ENCODE data around the gene GFM1. TPM values are rescaled to one million over a fixed set of nuclear protein-coding genes. Genes with fewer than 3 reads are reported as not detected.

GFM1 gene
- total and polyA plus RNA-seq, 9 donors: 13.5 to 40.0 (median 29.7) TPM

- peak within 1 kb of the TSS; percentile 18 to 64 for H3K27ac ChIP-seq
- peak within 1 kb of the TSS; percentile 58 for H3K4me3 ChIP-seq
- intact Hi-C loops (cut with DNase I): loop anchor here in 1 of 4 donors (10.0 kb wide), 1 partner anchor 52 kb away; no protein-coding TSS in a partner anchor
- H3K9me3 ChIP-seq: no peaks in the 10 kb centered on the region
- no peaks in the 10 kb centered on the region for H3K4me1 ChIP-seq (ENCODE audit: insufficient read depth)
- DNase-seq: peak; percentile 81 to 85 (median 83)
- no peaks in the 10 kb centered on the region for H3K36me3 ChIP-seq
- H3K27me3 ChIP-seq: no peaks in the 10 kb centered on the region
- 9 to 10% (median 9%) methylated on average over 30 of the region's 30 CpGs for whole genome bisulfite sequencing, 3 donors
- TF ChIP-seq CTCF (IDR thresholded peaks at IDR 0.05) (peak; percentile 57 to 69 (median 68)), EP300 (IDR thresholded peaks at IDR 0.05) (no peak)
Measured at GRCh38 chr3:158672215-158673176, 28.2 kb downstream of the GFM1 start, which contains the start of gene LXN. TSS of gene LXN (minus strand) at chr3:158672648. CDS start at chr3:158672478, 170 bp downstream.

DNA sequence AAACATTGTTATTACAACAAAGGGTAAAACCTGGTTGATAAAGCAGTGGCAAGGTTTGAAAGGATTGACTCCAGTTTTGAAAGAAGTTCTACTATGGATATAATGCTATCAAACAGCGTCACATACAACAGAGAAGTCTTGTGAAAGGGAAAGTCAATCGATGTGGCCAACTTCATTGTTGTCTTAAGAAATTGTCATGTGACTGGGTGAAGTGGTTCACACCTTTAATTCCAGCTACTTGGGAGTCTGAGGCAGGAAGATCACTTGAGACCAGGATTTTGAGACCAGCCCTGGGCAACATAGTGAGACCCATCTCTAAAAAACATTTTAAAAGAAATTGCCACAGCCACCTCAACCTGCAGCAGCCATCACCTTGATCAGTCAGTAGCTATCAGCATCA, 34.4 kb downstream of the GFM1 start:
- no peak for TF ChIP-seq POLR2A (IDR thresholded peaks at IDR 0.05)
- TF ChIP-seq EP300 (IDR thresholded peaks at IDR 0.05): no peak
- TF ChIP-seq CTCF (IDR thresholded peaks at IDR 0.05): no peak
- intact Hi-C loops (cut with DNase I): loop anchor here in 1 of 4 donors (10.0 kb wide), 1 partner anchor 46 kb away; no protein-coding TSS in a partner anchor
- no peak for DNase-seq
- Histone ChIP-seq H3K27me3 (no peaks in the 10 kb centered on the region), H3K4me1 (ENCODE audit: insufficient read depth) (no peaks in the 10 kb centered on the region), H3K9me3 (no peaks in the 10 kb centered on the region), H3K4me3 (no peak overlapping the region), H3K36me3 (no peaks in the 10 kb centered on the region), H3K27ac (no peak overlapping the region)
- 91 to 95% (median 95%) methylated on average over 2 of the region's 2 CpGs for WGBS, 3 donors

DNA sequence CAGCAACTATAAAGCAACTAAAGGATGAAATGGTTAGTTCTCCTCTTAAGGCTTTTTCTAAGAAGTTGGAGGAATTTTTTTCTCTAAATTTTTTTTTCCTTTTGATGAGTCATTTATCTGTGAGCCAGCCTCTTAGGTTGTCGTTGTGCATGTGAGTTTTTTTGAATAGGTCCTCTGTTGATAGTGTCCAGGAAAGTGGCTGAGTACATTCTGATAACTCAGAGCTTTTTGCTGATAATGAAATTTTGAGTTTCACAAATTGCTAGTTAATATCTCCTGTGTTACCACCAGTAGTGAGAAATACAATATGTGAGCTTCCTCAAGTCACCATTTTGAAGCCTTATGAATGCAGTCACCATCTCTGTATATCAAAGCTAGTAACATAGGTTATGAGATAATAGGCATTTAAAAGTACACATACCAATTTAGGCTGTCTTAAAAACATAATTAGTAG, 35.2 kb downstream of the GFM1 start:
- H3K27ac ChIP-seq: no peak overlapping the region
- intact Hi-C loops (cut with DNase I): loop anchor here in 1 of 4 donors (10.0 kb wide), 1 partner anchor 45 kb away; no protein-coding TSS in a partner anchor
- TF ChIP-seq EP300 (IDR thresholded peaks at IDR 0.05) (no peak), POLR2A (IDR thresholded peaks at IDR 0.05) (no peak), CTCF (IDR thresholded peaks at IDR 0.05) (no peak)
- no peaks in the 10 kb centered on the region for H3K36me3 ChIP-seq
- no peaks in the 10 kb centered on the region for H3K4me1 ChIP-seq (ENCODE audit: insufficient read depth)
- no peak overlapping the region for H3K4me3 ChIP-seq
- H3K9me3 ChIP-seq: no peaks in the 10 kb centered on the region
- 14 to 22% (median 20%) methylated on average over 1 of the region's 1 CpG for WGBS, 3 donors
- no peaks in the 10 kb centered on the region for H3K27me3 ChIP-seq
- DNase-seq: no peak

GRCh38 chr3:158680861-158681260, 36.5 kb downstream of the GFM1 start:
- 55 to 75% (median 59%) methylated on average over 2 of the region's 2 CpGs for WGBS, 3 donors
- H3K9me3 ChIP-seq: no peaks in the 10 kb centered on the region
- no peaks in the 10 kb centered on the region for H3K27me3 ChIP-seq
- H3K36me3 ChIP-seq: no peaks in the 10 kb centered on the region
- no peak for DNase-seq
- H3K4me1 ChIP-seq (ENCODE audit: insufficient read depth): no peaks in the 10 kb centered on the region
- H3K27ac ChIP-seq: no peak overlapping the region
- TF ChIP-seq POLR2A (IDR thresholded peaks at IDR 0.05): no peak
- TF ChIP-seq EP300 (IDR thresholded peaks at IDR 0.05): no peak
- TF ChIP-seq CTCF (IDR thresholded peaks at IDR 0.05): no peak
- intact Hi-C loops (cut with DNase I): no loop called here
- no peak overlapping the region for H3K4me3 ChIP-seq

All from ovary (tissue), 9 donors.